Iris pigment epithelial cell (primary cell): ENCODE measurements around the gene CPD.

ENCODE experiments used
- DNase-seq: peaks from one replicate; pipeline ENCODE4 v3.0.0-alpha.2; 2011; ENCODE audit warnings: low read depth

Gene CPD

DNA sequence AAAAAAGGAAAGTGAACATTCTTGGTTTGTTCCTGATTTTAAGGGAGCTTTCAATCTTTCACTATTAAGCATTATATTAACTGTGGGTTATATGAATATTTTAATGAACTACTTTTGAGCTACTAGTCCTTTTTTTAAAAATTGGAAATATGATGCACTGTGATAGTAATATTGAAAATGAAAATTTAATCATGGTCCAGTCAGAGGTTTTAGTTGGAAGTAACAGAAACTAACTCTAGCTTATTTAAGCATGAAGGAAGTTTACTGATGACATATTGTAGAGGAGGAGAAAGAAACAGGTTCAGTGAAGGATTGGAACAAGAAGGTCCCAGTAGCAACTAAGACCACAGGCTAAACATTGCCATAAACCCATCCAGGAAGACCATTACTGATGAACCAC, 24.0 kb upstream of the CPD start:
- no peak for DNase-seq

DNA sequence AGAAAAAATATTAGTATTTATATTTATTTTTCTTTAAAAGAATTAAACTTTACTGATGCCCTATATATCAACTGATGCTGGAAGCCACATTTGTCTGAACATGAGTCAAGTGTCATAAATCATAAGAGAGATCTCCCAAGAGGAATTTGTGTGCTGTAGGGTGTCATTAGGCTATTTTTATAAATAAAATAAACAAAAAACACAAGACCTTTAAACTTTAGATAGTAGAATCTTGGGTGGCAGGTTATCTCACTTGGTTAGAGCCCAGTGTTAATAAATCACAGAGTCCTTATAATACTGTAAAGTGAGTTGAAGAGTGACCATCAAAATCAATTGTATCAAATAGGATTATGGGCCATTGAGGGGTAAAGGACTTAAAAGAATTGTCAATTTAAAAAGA, 21.3 kb upstream of the CPD start:
- DNase-seq: no peak

DNA sequence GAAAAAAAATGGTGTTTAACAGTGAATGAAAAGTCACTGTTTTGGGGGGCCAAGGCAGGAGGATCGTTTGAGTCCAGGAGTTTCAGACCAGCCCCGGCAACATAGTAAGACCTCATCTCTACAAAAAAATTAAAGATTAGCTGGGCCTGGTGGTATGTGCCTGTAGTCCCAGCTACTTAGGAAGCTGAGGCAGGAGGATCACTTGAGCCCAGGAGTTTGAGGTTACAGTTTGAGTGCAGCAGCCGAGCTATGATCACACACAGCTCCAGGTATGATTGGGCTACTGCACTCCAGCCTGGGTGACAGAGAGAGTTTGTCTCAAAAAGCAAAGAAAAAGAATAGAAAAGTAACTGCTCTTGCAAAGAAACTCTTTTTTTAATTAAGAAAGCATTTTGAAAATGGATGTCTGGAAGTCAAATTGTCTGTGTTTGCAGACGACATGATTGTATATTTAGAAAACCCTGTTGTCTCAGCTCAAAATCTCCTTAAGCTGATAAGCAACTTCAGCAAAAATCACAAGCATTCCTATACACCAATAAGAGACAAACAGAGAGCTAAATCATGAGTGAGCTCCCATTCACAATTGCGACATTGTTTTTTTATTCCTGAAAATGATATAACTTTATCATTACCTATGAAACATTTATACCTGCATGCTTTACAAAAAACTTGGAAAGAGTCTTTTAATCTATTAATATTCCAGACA, 20.5 kb upstream of the CPD start:
- DNase-seq: no peak

DNA sequence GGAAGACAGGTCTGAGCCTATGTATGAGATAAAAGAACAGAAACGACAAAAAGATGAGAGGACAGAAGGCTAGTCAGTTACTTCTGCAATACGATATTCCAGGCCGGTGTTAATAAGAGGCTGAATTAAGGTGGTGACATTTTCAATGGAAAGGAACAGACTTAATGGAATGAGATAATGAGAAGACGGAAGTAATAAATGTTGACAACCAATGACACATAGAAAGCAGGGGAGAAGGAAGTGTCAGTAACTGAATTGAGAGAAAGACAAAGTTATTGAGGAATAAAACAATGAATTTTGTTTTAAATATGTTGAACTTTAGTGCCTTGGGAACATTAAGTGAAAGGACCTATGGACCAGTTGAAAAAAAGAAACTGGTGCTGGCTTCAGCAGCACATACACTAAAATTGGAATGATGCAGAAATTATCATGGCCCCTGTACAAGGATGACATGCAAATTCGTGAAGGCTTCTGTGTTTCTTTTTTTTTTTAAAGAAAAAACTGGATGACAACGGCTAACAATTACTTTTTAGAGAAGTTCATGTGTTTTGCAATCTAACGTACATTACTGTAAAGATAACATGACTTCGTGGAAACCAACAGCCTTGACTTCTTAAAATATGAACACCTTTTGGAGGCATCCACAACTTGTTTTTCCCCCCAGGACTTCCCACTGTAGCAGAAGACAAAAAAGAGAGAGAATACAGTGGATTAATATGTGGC, 18.5 kb upstream of the CPD start:
- no peak for DNase-seq

DNA sequence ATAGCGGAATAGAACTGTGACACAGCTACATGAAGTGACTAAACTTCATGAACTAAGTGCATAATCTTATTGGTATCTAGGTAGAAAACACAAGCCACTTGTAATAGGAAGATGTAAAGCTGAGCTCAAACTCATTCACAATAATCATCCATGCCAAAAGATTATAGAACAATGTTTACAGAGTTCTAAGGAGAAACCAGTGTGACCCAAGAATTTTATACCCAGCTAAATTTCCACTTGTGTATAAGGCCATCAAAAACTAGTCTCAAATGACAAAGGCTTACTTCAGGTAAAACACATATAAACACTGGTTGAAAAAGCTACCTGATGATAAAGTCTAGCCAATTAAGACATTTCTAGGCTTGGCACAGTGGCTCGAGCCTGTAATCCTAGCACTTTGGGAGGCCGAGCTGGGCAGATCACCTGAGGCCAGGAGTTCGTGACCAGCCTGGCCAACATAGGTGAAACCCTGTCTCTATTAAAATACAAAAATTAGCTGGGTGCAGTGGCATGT, 16.9 kb upstream of the CPD start:
- no peak for DNase-seq

DNA sequence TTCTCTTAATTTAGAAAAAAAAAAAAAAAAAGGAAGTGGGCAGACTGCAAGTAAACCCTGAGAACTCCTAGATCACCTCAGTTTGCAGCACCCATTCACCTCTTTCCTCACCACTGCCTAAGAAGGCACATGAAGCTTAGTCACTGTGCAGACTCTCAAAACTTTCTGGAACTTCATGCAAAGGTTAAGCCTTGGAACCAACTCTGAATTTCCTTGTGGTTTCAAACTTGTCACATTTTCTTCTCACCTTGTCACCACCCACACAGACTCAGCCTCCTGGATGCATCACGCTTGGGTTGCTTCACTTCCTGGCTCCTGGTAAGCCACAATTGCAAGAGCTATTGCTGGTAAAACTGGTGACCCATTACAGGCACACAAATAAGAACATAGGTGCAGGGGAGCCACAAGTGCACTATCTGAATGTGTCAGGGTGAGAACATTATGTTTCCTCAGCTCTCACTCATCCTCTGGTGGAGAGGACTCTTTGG, 15.0 kb upstream of the CPD start:
- peak; percentile 77 for DNase-seq

DNA sequence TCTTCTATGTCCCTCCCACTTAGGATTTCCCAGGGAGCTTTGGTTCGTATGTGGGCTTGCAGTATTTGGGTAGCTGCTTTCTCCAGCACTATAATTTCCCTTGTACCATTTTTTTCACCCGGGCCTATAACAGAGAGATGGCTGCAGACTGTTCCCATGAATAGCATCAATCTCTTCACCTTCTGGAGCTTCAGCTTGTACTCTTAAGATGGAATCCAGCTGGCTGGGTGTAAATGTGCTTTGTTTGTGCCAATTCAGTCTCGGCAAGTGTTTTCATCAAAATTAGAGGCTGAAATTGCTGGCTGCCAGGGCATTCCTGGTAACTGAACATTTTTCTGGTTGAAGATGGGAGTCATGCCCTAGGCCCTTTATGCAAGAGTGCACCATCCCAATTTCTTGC, 12.2 kb upstream of the CPD start:
- no peak for DNase-seq

DNA sequence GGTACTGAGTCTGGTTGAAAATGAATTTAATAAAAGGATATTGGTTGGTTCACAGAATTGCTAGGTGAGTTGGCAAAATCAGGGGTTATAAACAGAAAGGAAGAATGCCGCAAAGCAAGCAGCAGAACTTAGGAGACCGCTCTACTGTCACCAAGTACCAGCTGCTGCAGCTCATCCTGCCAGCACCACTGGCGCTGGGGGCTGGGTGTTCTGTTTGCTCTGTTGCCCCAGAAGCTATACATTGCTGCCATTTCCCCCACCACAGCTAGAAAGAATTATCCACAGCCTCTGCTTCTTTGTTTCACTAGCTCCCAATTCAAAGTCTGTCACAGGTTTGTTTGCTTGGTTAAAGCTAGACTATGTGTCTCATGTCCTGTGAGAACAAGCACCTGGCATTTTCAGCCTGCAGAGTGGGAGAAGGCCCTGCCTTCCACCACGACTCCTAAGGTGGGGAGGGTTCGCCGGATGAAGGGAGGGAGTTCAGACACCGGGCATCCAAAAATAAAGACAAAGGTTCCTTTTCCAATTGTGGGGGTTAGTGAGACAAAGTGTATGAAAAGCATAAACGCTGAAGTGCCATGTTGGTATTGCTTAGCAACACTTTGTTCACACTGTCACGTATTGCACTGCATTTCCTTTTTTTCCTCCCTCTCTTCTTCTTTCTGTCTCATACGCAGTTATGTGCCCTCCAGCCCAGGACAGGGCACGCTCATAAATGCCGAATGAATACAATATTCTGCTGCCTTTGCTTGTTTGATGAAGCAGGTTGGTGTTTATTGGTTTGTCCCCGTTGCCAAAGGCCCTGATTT, 9.6 kb upstream of the CPD start:
- DNase-seq: no peak

DNA sequence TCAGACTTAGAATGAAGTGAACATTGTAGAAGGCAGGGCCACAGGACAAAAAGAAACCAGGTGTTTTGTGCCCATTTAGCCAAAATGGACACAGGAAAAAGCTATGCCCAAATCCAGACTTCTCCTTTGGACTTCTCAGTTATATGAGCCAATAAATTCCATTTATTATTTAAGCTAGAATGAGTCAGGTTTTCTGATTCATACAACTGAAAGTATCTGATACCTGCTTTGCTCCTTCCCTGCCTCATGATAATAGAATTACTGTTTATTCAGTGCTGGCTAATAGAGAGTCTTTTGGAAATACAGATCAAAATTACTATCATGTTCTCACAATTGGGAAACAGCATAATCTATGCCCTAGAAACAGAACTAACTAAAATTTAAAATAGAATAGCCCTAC, 8.7 kb upstream of the CPD start:
- no peak for DNase-seq

DNA sequence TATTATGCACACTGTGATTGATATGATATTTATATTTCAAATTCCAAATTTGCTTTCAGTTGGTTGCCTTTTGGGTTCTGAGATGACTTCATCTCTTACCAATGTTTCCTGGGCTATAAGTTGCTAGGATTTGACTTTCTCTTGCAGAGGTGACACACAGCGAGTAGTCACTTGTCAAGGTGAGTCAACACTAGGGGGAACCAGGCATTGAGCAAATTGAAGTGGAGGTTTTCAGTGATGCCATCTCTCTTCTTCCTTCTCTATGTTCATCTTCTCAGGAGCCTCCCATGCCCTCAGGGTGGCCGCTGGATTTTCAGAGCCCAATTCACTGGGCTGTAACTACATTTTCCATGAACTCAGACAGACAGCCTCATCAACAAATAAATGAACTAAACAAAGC, 6.0 kb upstream of the CPD start:
- no peak for DNase-seq

DNA sequence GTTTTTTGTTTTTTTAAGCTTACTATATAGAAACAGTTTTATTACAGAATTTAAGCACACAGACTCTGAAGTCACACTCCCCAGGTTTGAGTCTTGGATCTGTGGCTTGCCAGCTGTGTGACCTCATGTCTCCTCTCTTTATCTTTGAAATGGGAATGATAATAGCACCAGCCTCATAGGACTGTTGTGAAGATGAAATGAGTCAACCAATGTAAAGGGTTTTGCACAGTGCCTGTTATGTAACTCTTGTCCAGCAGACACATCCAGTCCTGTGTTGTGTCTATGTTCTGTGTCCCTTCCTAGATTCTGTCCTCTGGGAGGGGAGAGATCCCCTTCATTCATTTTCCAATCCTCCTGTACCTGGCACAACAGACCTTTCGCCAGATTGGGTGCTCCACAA, 3.1 kb upstream of the CPD start:
- DNase-seq: peak; percentile 45

DNA sequence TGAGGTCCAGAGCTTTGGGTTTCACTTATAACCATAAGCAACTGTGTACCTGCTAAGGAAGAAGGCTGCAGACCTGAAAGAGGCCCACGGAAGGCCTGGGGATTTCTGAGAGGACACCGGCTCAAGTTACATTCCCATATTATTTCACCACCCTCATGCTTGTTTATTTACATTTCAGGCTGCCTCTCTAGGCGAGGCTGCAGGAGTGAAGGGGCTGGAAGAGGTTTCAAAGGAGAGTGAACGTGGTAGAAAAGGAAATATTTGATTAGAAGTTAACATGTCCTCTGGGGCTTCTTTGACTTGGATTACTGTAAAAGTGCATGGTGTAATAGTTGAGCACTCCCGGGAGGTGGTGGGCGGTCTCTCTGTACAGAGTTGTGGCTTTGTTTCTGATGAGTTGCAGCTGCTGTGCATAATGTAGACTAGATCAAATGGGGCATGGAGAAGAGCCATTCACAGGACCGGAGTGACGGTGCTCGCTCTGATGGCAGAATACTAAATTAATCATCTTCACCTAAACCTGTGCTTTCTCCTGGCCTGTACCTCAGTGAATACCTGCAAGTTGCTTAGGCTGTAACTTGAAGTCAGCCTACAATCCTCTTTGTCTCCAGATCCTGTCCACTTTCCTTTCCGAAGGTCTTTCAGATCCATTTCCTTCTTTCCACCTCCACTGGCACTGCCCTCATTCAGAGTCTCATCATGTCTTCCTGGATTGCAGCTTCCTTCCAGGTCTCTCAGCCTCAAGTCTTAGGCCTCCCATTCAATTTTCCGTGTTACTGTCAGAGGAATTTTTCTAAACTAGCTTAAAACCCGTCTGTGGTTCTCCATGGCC, 1.9 kb upstream of the CPD start:
- peak; percentile 93 for DNase-seq

DNA sequence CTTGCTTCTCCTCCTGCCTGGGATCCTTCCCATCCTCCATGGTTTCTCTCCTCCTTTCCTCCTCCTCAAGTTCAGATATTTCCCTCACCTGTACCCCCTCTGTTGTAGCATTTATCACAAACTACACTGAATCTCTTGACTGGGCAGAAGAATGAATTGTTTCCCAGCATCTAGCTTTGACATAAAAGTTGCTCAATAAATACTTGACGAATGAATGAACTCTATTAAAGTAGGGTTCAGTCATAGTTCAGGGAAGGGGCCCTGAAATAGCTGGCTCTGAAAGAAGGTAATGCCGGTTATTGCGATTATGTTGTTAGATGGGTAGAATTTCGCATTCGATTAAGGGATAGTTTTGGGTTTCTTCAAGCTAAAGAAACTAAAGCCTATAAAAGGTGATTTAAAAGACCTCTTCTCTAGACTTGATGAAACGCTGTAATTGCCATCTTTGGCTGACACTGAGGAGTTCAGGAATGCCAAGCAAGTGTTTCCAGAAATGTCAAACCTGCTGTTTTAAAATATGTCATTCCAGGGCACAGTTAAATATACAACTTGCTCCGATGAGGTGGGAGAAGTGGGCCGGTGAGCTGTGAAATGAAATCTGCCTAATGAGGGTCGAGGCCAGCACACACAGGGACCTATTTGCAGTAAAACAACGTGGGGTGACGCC, 1.0 kb upstream of the CPD start:
- peak; percentile 68 for DNase-seq

DNA sequence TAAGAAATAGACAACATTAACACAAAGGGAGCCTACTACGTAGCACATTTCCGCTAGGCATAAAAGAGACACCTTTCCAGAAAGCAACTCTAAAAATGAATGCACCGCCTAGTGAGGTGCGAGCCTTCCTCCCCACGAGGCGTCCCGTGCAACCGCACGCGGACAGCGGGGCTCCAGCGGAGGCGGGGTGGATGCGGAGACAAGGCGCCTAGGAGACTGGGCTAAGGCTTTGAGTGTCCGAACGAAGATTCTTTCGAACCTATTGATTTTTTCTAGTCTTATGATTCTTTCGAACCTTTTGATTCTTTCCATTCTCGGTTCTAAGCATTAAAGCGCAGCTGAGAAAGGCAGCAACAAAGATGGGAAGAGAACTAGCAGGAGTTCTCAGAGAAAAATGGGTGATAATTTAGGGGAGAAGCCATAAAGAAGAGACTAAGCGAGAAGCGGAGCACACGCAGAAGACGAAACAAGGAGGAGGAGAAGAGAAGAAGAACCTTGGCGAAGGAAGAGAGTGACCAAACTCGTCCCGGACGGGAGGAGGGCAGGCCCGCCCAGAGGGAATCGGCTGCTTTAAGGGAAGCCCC, 394 bp upstream of the CPD start:
- DNase-seq: peak; percentile 27

DNA sequence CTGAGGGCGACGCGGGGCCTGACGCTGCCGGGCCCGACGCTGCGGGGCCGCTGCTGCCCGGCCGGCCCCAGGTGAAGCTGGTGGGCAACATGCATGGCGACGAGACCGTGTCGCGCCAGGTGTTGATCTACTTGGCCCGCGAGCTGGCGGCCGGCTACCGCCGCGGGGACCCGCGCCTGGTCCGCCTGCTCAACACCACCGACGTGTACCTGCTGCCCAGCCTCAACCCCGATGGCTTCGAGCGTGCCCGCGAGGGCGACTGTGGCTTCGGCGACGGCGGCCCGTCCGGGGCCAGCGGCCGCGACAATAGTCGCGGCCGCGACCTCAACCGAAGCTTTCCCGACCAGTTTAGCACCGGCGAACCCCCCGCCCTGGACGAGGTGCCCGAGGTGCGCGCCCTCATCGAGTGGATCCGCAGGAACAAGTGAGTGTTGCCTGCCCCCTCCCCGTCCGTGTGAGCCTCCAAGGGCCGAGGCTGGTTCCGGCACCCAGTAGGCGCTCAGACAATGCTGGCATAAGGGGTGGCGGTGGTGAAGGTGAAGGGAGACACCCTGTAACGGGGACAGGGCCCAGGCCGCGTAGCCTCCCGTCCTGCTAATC, 676 bp downstream of the CPD start:
- no peak for DNase-seq

DNA sequence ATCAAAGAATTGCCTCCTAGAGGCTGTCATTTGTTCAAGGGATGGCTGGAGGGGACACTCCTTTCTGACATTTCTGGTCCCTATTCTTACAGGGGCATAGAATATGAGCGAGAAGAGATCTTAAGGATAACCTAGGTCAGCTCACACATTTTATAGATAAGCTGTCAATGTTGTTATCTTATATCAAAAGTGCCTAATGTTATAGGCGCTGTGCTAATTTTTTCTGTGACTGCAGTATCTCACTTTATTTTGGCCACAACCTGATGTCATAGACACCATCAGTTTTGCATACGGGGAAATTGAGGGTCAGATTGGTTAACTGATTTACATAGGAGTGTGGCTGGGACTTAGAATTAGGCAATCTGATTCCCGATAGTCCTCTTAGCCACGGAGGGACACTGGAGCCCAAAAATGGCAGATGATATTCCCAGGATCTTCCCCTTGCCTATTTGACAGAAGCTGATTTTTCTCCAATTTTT, 1.2 kb downstream of the CPD start:
- no peak for DNase-seq

DNA sequence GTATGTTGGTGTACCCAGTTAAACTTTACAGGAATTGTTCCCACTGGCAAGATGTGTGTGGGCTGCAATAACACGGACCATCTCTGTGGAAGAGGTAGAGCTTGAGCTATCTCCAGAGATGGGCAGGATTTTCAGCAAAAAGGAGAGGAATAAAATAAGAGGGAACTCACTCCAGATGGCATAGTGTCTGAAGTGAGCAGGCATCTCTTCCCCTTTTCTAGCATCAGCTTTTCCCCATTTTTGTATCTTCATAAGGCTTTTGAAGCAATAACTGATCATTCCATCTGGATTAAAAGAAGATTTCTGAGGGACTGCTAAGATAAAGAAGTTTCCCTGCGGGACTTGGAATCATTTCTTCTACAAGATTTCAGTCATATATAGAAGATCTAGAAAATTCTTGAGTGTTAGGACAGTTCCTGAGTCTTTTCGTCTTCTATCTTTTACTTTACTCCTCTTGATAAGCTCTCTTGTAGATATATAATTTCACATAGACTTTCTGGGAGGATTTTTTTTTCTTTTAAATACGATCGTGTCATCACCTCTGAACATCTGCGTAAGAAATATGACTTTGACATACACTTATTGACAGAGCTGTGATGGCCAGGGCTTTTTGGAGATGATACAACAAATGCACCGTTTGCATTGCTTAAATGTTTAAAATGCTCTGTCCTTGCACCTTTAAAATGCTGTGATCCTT, 2.1 kb downstream of the CPD start:
- no peak for DNase-seq

DNA sequence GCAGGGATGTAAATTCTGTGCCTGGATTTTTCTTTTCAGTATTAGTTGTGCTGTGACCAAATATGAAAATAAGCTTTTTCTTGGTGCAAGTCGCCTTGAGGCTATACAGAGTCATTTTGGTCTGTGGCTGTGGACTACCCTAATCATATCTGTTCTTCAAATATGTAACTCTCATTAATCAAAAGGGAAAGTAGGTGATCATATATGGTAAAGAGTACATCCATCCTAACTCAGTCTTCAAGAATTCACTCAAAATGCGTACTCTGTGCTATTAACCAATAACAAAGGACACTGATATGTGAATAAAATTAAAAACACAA, 2.6 kb downstream of the CPD start:
- no peak for DNase-seq

DNA sequence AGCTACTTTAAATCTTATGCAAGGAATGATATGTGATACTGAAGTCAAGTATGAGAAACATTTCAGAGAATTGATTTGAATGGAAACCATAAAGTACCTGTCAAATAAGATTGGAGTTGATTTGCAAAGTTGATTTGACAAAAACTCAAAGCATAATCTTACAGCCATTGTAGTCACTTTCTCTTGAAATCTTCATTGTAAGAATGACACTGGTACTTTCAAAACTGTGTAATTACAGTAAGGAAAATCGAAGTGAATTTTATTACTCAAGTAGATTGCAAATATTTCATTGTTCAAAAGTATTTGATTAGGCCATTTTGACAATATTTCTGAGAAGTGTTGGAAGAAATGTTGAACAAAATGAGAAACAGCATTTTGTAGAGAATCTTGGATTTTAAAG, 3.6 kb downstream of the CPD start:
- no peak for DNase-seq
